NCI-H1417 treated with DMSO at 0.1 percent for 48 hours (cell line): ENCODE data around the gene CDYL.

ENCODE experiments used
- DNase-seq: peaks from one replicate; lab custom pipeline; 2025; lab: John Stamatoyannopoulos, UW

CDYL gene

DNA sequence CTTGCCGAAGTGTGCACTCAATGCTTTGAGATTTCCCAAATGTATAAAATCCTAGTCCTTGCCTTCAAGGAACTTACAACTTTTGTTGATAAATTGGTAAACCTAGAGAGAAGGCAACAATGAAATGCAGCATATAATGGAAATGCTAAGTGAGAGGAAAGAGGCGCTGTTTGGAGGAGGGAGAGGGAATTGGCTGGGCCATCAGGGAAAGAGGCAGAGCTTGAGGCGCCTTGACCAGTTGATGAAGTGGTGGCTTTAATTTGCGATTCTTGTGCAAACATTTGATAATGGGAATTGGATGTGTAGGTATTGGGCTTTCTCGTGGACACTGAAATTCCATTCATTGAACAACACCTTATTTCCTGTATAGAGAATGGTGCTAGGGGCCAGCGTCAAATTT is 1.9 kb upstream of the CDYL start:
- DNase-seq: no peak

DNA sequence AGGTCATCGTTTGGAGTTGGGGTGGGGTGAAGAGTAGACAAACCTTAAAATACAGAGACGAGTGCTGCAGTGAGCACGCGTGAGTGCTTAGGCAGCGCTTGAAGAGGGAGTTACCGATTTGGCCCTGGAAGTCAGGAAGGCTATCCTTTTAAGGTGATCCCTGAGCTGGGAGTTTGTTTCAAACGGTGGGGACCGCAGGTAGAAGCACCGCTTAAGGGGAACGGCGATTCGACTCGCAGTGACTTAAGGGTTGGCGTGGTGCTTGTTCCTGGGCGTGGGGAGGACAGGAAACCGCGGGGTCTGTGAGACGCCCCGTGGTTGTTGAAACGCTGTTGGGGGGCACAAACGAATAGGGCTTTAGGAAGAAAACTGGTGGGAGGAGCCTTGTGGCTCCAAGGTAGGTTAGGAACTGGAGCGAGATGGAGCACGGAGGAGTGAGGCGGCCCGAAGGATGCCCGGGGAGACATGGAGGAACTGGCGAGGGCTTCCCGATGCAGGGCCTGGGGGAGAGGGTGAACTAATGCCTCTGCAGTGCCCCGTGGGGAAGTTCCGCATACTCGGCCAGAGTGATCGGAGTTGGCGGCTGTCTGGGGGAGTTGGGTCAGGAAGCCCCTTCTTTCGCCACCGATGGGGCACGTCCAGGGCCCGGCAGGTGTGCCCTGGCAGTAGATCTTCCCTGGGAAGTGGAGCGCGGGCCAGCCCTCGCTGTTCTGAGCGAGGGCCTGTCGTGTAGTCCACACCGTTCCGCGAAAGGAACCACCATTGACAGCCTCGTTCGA is 1.3 kb upstream of the CDYL start:
- no peak for DNase-seq

DNA sequence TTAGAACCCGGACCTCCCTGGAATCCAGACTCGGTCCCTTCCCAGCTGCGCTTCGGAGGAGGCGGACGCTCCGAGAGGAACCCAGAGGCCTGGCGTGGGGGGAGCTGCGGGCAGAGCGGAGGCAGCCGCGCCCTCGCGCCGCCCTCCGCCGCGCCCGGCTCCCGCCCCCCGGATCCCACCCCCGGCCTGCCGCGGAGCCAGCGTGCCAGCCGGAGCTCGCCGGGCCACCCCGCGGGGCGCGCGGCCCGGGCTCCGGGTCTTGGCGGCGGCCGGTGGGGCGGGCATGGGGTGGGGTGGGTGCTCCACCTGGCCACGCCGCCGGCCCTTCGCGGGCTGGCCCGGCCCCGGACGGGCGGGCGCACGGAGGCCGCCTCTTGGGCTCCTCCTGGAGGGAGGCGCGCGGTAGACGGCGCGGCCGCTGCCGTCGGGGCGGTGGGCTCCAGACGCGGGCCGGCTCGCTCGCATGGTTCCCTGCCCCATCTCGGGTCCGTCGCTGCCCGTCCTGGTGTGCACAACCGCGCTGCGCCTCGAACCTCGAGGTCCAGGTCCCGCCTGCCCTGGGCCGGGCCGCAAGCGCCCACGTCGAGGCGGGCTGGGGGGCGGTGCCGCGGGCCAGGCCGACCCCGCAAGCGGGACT is 592 bp upstream of the CDYL start:
- no peak for DNase-seq

DNA sequence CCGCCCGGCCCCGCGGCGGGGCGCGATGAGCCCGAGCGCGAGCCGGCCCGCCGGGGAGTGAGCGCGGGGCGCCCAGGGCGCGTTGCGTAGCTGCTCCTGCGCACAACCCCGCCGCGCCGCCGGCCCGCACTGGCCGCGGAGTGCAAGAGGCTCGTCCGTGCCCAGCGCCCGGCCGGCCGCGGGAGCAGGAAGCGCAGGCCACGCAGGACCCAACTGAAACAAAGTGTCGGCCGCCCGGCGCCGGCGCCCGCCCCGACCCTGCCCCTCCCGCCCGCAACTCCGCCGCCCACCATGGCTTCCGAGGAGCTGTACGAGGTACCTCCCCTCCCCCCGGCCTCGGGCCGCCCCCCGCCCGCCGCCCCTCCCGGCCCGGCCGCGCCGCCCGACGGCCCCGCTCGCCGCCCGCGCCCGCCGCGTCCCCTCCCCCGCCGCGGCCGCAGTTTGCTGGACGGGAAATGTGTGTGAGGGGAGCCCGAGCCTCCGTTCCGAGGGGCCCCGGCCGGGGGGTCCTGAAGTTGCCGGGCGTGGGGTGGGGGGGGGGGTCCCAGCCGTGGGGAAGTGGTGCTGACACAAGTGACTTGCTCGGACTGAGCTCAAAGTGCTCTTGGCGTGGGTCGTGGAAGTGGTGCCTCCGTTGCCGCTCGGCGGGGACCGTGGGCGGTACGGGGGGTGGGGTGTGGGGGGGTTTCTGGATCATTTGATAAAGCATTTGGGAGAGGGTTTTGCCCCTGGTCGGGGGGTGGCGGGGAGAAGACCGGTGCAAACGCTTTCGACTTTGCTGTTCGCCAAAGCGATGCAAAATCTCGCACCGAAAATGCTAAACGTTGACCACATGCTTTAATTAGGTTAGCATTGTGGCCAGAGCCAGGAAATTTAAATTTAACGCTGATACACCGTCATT is 539 bp downstream of the CDYL start:
- no peak for DNase-seq

- no peak for DNase-seq
These were observed 1.3 kb downstream of the CDYL start for GRCh38 chr6:4777394-4777935.

DNA sequence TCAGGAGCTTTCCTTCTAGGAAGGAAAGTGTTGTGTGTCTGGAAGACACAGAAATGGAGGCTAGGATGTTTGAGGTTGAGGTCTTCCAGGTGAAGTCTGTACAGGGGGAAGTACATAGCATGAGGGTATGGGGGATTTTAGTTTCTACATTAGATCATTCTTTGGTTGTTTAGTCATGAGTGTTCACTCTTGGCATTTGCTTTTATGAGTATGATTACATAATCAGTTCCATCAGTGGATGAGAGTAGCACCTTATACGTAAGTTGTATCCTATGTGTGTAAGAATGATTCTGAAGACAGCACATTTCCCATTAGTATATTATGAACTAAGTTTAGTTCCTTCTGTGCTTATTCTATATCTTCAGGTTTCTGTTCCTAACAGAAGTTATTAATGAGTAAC is 1.9 kb downstream of the CDYL start:
- no peak for DNase-seq

- DNase-seq: no peak
These were observed 4.2 kb downstream of the CDYL start for GRCh38 chr6:4780360-4780812.

DNA sequence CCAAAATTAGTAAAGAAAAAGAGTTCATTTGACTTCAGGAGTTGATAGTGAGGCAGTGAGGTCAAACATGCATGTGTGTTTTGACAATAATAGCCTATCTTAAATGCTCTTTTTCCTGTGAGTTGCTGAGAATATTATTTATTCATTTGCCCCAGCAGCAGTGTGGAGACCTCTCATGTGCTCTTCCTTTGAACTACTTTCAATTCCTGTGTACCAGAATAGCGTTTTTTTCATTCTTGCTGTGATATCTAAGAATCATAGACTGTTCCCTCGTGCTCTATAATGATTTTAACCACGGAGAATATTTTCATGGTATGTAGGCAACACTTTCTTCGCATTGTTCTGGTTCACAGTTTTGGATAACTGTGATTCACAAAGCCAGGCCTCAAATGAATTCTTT is 5.2 kb downstream of the CDYL start:
- DNase-seq: no peak

GRCh38 chr6:4781967-4782575 is 5.9 kb downstream of the CDYL start:
- no peak for DNase-seq

GRCh38 chr6:4786996-4787395 is 10.8 kb downstream of the CDYL start:
- no peak for DNase-seq

GRCh38 chr6:4788482-4788881 is 12.3 kb downstream of the CDYL start:
- DNase-seq: no peak

GRCh38 chr6:4788953-4789584 is 12.9 kb downstream of the CDYL start:
- DNase-seq: no peak

DNA sequence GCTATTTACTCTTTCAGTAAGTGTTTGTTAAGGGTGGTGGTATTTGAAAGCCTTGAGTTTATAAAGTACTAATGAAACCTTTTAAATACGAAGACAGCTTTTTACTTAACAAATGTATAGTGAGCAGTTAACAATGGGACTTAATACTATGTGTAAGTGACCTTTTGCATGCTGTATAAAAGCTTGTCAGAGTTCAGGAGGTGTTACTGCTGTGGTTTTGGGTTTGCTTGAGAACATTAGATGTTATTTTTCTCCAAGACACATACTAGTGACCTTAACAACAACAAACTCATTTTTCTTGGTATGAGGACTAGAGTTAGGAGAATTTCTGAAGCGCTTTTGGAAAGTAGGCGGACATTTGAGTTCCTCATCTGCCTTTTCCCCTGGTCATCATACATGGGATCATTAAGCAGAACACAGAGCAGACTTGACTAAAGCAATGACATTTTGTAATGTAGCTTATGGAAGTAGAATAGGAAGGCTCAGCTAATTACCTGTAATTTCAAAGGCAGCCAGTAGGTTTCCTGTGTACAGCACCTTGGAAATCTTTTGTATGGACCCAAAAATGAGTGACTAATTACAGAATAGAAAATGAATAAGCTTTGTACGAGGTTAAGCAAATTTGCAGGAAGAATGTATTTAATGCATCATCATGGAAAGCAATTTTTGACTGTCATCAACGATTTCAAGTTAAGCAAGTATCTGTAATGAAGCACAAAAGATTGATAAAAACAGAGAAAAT is 14.1 kb downstream of the CDYL start:
- DNase-seq: no peak

DNA sequence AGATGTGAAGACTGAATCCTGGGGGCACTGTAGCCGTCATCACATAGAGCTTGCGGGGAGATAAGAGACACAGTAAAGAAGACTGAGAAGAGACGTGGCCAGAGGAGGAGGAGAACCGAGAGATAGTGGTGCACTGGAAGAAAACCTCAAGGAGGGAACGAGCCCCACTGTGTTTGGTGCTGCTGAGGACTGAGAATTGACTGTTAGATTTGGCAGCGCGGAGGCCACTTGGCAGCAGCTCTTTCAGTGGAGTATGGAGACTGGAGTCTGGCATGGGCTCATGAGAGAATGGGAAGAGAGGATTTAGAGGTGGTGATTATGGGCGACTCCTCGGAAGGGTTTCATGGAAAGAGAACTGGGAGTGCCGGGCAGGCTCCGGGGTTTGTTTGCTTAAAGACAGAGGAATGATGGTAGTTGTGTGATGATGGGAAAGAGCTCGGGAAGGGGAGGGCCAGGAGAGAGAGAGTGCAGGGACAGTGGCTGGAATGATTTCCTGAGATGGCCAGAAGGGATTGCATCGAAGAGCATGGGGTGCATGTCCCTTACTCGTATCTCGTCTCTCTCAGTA is 18.0 kb downstream of the CDYL start:
- no peak for DNase-seq

- DNase-seq: no peak
These were observed 21.4 kb downstream of the CDYL start for GRCh38 chr6:4797587-4797986.

- DNase-seq: no peak
These were observed 23.7 kb downstream of the CDYL start for GRCh38 chr6:4799912-4800311.

GRCh38 chr6:4800662-4801061 is 24.5 kb downstream of the CDYL start:
- no peak for DNase-seq

- DNase-seq: no peak
These were observed 25.4 kb downstream of the CDYL start for GRCh38 chr6:4801491-4802110.

DNA sequence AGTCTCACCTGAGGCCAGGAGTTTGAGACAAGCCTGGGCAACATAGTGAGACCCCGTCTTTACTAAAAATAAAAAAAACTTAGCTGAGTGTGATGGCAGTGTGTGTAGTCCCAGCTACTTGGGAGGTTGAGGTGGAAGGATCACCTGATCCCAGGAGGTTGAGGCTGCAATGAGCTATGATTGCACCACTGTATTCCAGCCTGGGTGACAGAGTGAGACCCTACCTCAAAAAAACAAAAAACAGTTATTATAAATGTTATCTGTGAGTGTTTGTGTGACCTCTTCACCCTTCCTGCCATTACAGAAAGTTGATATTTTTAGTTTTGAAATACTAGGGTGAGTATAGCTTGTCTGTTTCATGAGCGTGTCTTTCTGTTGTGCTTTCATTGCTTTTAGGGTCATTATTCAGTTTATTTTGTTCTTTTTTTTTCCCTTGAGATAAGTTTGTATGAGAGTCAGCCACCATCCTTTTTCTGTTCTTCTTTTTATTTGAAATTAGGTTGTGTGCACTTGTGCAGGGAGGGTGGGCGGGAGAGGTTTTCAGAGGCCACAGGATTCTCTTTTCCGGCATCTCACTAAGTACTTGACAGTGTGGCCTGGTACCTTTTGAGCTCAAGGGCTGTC is 26.2 kb downstream of the CDYL start:
- DNase-seq: no peak

DNA sequence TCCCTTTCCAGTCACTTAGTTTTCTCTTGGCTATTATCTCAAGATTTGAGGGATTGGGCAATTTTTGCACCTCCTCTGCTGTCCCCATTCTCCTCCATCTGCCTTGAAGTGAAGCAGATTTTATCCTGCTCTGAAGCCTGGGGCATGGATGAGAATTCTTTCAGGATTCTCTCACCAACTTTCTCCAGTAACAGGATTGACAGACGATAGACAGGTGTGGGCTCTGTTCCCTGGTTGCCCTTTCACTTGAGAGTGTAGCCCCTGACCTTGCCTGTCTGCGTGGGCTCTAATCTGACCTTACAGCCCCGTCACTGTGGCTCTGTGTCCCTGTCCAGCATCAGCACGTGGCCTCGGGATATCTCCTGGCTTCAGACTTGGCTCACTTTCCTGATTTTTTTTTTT is 27.1 kb downstream of the CDYL start:
- DNase-seq: no peak
